Parathyroid adenoma (tissue), 2 donors: ENCODE results near the gene KRTAP12-1.

Experiments used
- H2AFZ ChIP-seq: fragments of 300-600 bp; sonication (generic); one replicate; pipeline ENCODE4 v1.7.0; 2017; ENCODE audit warnings: antibody characterized with exemption, mild to moderate bottlenecking
- H3K27ac ChIP-seq: fragments of 300-600 bp; sonication (generic); one replicate; pipeline ENCODE4 v1.7.0; 2017
- H3K27me3 ChIP-seq: fragments of 300-600 bp; sonication (generic); one replicate; pipeline ENCODE4 v1.7.0; 2017; ENCODE audit warnings: low read length; ENCODE audit not compliant: control insufficient read depth, insufficient read depth
- H3K36me3 ChIP-seq: fragments of 300-600 bp; sonication (generic); one replicate; pipeline ENCODE4 v1.7.0; 2017; ENCODE audit warnings: low read length; ENCODE audit not compliant: control insufficient read depth, insufficient read depth
- H3K4me1 ChIP-seq: fragments of 300-600 bp; sonication (generic); one replicate; pipeline ENCODE4 v1.7.0; 2017; ENCODE audit warnings: control low read depth
- H3K4me2 ChIP-seq: fragments of 300-600 bp; sonication (generic); one replicate; pipeline ENCODE4 v1.7.0; 2017; ENCODE audit warnings: low read length
- H3K4me3 ChIP-seq: fragments of 300-600 bp; sonication (generic); one replicate; pipeline ENCODE4 v1.7.0; 2017; ENCODE audit warnings: low read depth, low read length
- H3K79me2 ChIP-seq: fragments of 300-600 bp; sonication (generic); one replicate; pipeline ENCODE4 v1.7.0; 2017; ENCODE audit warnings: control low read depth
- H3K9ac ChIP-seq: fragments of 300-600 bp; sonication (generic); one replicate; pipeline ENCODE4 v1.7.0; 2017; ENCODE audit warnings: mild to moderate bottlenecking
- H3K9me3 ChIP-seq: fragments of 300-600 bp; sonication (generic); one replicate; pipeline ENCODE4 v1.7.0; 2017; ENCODE audit warnings: low read length; ENCODE audit not compliant: control insufficient read depth
- CTCF ChIP-seq: fragments of 300-600 bp; sonication (generic); IDR thresholded peaks from one replicate; pipeline ENCODE4 v1.7.0; 2017; ENCODE audit warnings: antibody characterized with exemption, mild to moderate bottlenecking
- donor health status: primary hyperparathyroidism.

KRTAP12-1 gene

GRCh38 chr21:44706026-44706705, 24.2 kb upstream of the KRTAP12-1 start:
- no peak overlapping the region for H3K4me3 ChIP-seq
- no peak overlapping the region for H3K4me2 ChIP-seq
- no peaks in the 10 kb centered on the region for H3K9me3 ChIP-seq
- H3K36me3 ChIP-seq, result no peaks in the 10 kb centered on the region
- no peak overlapping the region for H3K27ac ChIP-seq
- H3K27me3 ChIP-seq, result no peaks in the 10 kb centered on the region
- H3K9ac ChIP-seq, result no peak overlapping the region
- no peak for TF ChIP-seq CTCF
- H3K4me1 ChIP-seq, result no peaks in the 10 kb centered on the region
- H2AFZ ChIP-seq, result no peak overlapping the region
- no peaks in the 10 kb centered on the region for H3K79me2 ChIP-seq

- Histone ChIP-seq H3K27ac (no peak overlapping the region), H3K9me3 (no peaks in the 10 kb centered on the region), H3K9ac (no peak overlapping the region), H3K4me2 (no peak overlapping the region), H3K27me3 (no peaks in the 10 kb centered on the region), H3K4me1 (no peaks in the 10 kb centered on the region), H3K36me3 (no peaks in the 10 kb centered on the region), H3K4me3 (no peak overlapping the region), H3K79me2 (no peaks in the 10 kb centered on the region), H2AFZ (no peak overlapping the region)
- TF ChIP-seq CTCF, result no peak
Measured at GRCh38 chr21:44704636-44705001, 22.7 kb upstream of the KRTAP12-1 start.

GRCh38 chr21:44703731-44704635, 22.0 kb upstream of the KRTAP12-1 start:
- no peak overlapping the region for H3K4me2 ChIP-seq
- H2AFZ ChIP-seq, result no peak overlapping the region
- no peak overlapping the region for H3K4me3 ChIP-seq
- TF ChIP-seq CTCF, result no peak
- H3K79me2 ChIP-seq, result no peaks in the 10 kb centered on the region
- no peak overlapping the region for H3K27ac ChIP-seq
- H3K36me3 ChIP-seq, result no peaks in the 10 kb centered on the region
- no peaks in the 10 kb centered on the region for H3K4me1 ChIP-seq
- H3K9ac ChIP-seq, result no peak overlapping the region
- no peaks in the 10 kb centered on the region for H3K27me3 ChIP-seq
- H3K9me3 ChIP-seq, result no peaks in the 10 kb centered on the region

GRCh38 chr21:44702973-44703730, 21.2 kb upstream of the KRTAP12-1 start:
- Histone ChIP-seq H3K9me3 (no peaks in the 10 kb centered on the region), H3K4me3 (no peak overlapping the region), H3K36me3 (no peaks in the 10 kb centered on the region), H3K9ac (no peak overlapping the region), H3K4me1 (no peaks in the 10 kb centered on the region), H3K4me2 (no peak overlapping the region), H3K27ac (no peak overlapping the region), H3K27me3 (no peaks in the 10 kb centered on the region), H3K79me2 (no peaks in the 10 kb centered on the region), H2AFZ (no peak overlapping the region)
- TF ChIP-seq CTCF, result no peak
